HepG2 (cell line): ENCODE data around the gene BTBD3. TPM values are rescaled to one million over a fixed set of nuclear protein-coding genes. Genes with fewer than 3 reads are reported as not detected.

Experiments
- ATAC-seq: fragments of 200-7000 bp; cut with Tn5 transposase; 3 replicates; pipeline ENCODE4 v1.9.1; 2020; ENCODE audit warnings: mild to moderate bottlenecking, moderate library complexity
- BruUV-seq: library from RNA; stranded (reverse); fragments of 400-500 nt; replicated peaks from 2 replicates; lab custom pipeline; 2021; lab: Mats Ljungman, UMichigan
- CTCF ChIA-PET: fragments of 300-600 bp; formaldehyde crosslinking; extraction: SDS; loops from one replicate; lab custom pipeline; 2021; ENCODE audit warnings: low total read pairs, inconsistent platforms, low intra/inter-chr PET ratio; lab: Yijun Ruan, JAX
- POLR2A ChIA-PET: fragments of 350-600 bp; sonication (Branson Sonifier 250); formaldehyde crosslinking; loops from one replicate; lab custom pipeline; 2020; ENCODE audit warnings: antibody characterized with exemption, inconsistent platforms; lab: Yijun Ruan, JAX
- DNase-seq: peaks from one replicate; pipeline ENCODE4 v3.0.0-alpha.2; 2015; ENCODE audit warnings: low spot score
- FAIRE-seq: peaks from 3 replicates; lab custom pipeline; 2011; peaks lifted over from hg19 to GRCh38; lab: Jason Lieb, UNC
- H2AFZ ChIP-seq: one replicate; pipeline ENCODE4 v1.6.1; 2011; ENCODE audit warnings: low read length, inconsistent platforms
- H3K27ac ChIP-seq: fragments of 300-600 bp; 3 replicates; pipeline ENCODE4 v1.8.0; 2011; ENCODE audit warnings: mixed run types, mild to moderate bottlenecking, mixed read lengths, low read length, inconsistent platforms; ENCODE audit not compliant: insufficient read depth; ENCODE audit errors: extremely low read length
- H3K27me3 ChIP-seq, 2 experiments: fragments of 200-600 bp in 1 of 2; 2 replicates in 1 of 2; 3 replicates in 1 of 2; pipeline versions ENCODE4 v1.6.0 to v1.8.0; 2011; ENCODE audit warnings: low read length in 2 of 2, mild to moderate bottlenecking in 2 of 2, moderate library complexity in 2 of 2, inconsistent platforms in 1 of 2; ENCODE audit not compliant: insufficient read depth in 2 of 2, control insufficient read depth in 1 of 2
- H3K36me3 ChIP-seq, 2 experiments: fragments of 200-600 bp in 1 of 2; replicated peaks in 1 of 2; 2 replicates in 1 of 2; 3 replicates in 1 of 2; pipeline versions ENCODE4 v1.5.1 to v1.8.0; 2011; ENCODE audit warnings: low read length in 2 of 2, inconsistent platforms in 1 of 2; ENCODE audit not compliant: insufficient read depth in 2 of 2, control insufficient read depth in 1 of 2
- H3K4me1 ChIP-seq: 2 replicates; pipeline ENCODE4 v1.5.1; 2012; ENCODE audit warnings: low read length, inconsistent platforms; ENCODE audit not compliant: insufficient read depth
- H3K4me2 ChIP-seq: 2 replicates; pipeline ENCODE4 v1.6.0; 2011; ENCODE audit warnings: low read depth, low read length, inconsistent platforms
- H3K4me3 ChIP-seq, 3 experiments: fragments of 200-600 bp in 1 of 3; sonication (generic), shearing (Covaris generic) in 1 of 3; replicated peaks in 1 of 3; 2 replicates each; pipeline ENCODE4 v1.5.1; 2011 to 2016; ENCODE audit warnings: low read length in 3 of 3, inconsistent platforms in 2 of 3, low read depth in 2 of 3, mild to moderate bottlenecking in 2 of 3, control low read depth in 1 of 3, mixed read lengths in 1 of 3; ENCODE audit not compliant: insufficient read depth in 1 of 3
- H3K79me2 ChIP-seq: one replicate; pipeline ENCODE4 v1.6.1; 2011; ENCODE audit warnings: low read length, inconsistent platforms; ENCODE audit not compliant: insufficient read depth
- H3K9ac ChIP-seq: 2 replicates; pipeline ENCODE4 v1.6.0; 2011; ENCODE audit warnings: mild to moderate bottlenecking, low read depth, low read length, inconsistent platforms; ENCODE audit not compliant: insufficient read depth
- H3K9me3 ChIP-seq: 2 replicates; pipeline ENCODE4 v1.5.1; 2012; ENCODE audit warnings: mild to moderate bottlenecking, low read length
- H4K20me1 ChIP-seq: 2 replicates; pipeline ENCODE4 v1.6.0; 2011; ENCODE audit warnings: inconsistent platforms, mild to moderate bottlenecking, low read length, moderate library complexity; ENCODE audit not compliant: insufficient read depth
- BRCA1 ChIP-seq: sonication (generic); formaldehyde crosslinking; IDR thresholded peaks from 2 replicates; pipeline ENCODE4 v1.4.0; 2020; ENCODE audit warnings: missing genetic modification reagents
- CHCHD3 ChIP-seq: sonication (generic); formaldehyde crosslinking; IDR thresholded peaks from 2 replicates; pipeline ENCODE4 v1.8.0; 2022; ENCODE audit warnings: mild to moderate bottlenecking, missing genetic modification reagents, moderate library complexity
- HMGA1 ChIP-seq: sonication (generic); formaldehyde crosslinking; conservative IDR thresholded peaks from 2 replicates; pipeline ENCODE4 v1.4.0; 2020; ENCODE audit warnings: missing genetic modification reagents
- KAT2B ChIP-seq: fragments of 150-350 bp; IDR thresholded peaks from 2 replicates; pipeline ENCODE4 v1.6.1; 2014; ENCODE audit warnings: low read depth, low read length, borderline replicate concordance
- NFAT5 ChIP-seq: sonication (generic); formaldehyde crosslinking; IDR thresholded peaks from 2 replicates; pipeline ENCODE4 v1.4.0; 2020; ENCODE audit warnings: missing genetic modification reagents
- ZNF839 ChIP-seq: sonication (generic); formaldehyde crosslinking; IDR thresholded peaks from 2 replicates; pipeline ENCODE4 v1.4.0; 2020; ENCODE audit warnings: missing genetic modification reagents, mild to moderate bottlenecking, borderline replicate concordance
- WGBS: methylation state at CpG from one replicate; pipeline ENCODE4 v1.1.6; 2017; ENCODE audit warnings: low lambda C conversion rate; 5-methylcytosine and 5-hydroxymethylcytosine counted together
- in situ Hi-C: cut with HindIII; loops from 2 replicates; pipeline ENCODE4 v1.10.0; 2017; ENCODE audit warnings: low pct_unique_long_range_greater_than_20kb; ENCODE audit not compliant: extremely low pct_ligation_motif_present
- intact Hi-C: fragments of 100-400 bp; cut with micrococcal nuclease; formaldehyde crosslinking; loops from one replicate; pipeline ENCODE4 v1.10.0; 2022; ENCODE audit not compliant: unreplicated experiment
- polyA plus RNA-seq, 8 experiments: library from polyadenylated mRNA; depleted of rRNA in 3 of 8; stranded (reverse) in 7 of 8; unstranded in 1 of 8; fragments of >200 nt; fragmentation: Illumina TruSeq in 4 of 8; extraction: Trizol in 4 of 8; gene quantifications; 2 replicates each; pipeline versions ENCODE4 v1.2.1 to v1.2.3, GENCODE V29; 2011 to 2016; ENCODE audit warnings: low read depth in 4 of 8, missing spikeins in 1 of 8, mixed read lengths in 1 of 8; ENCODE audit not compliant: insufficient read depth in 1 of 8
- total RNA-seq, 5 experiments: library from RNA; depleted of rRNA; stranded (reverse); fragments of >200 nt; fragmentation: Illumina TruSeq; extraction: Trizol; gene quantifications; 2 replicates each; pipeline ENCODE4 v1.2.3, GENCODE V29; 2016; ENCODE audit warnings: low read depth in 1 of 5

BTBD3 gene
- total and polyA plus RNA-seq, 2 of the 13 experiments (the other 11 are each of a cell fraction or from before 2014, with no cell fraction given) = 32.2 to 41.8 TPM

GRCh38 chr20:11970243-11970836 lies 52.6 kb downstream of the BTBD3 start:
- H4K20me1 ChIP-seq = no peaks in the 10 kb centered on the region
- ATAC-seq (no peak), DNase-seq (no peak), FAIRE-seq (no peak)
- no peaks in the 10 kb centered on the region for H3K4me1 ChIP-seq
- H3K9ac ChIP-seq = no peak overlapping the region
- ChIA-PET CTCF (no interaction called here), POLR2A (no interaction called here)
- in situ Hi-C loops = no loop called here
- TF ChIP-seq CHCHD3 (CRISPR knock-in tag) = no peak
- TF ChIP-seq ZNF839 (CRISPR knock-in tag) = no peak
- no peak for TF ChIP-seq NFAT5 (CRISPR knock-in tag)
- TF ChIP-seq KAT2B = no peak
- TF ChIP-seq BRCA1 (CRISPR knock-in tag) = no peak
- TF ChIP-seq HMGA1 = no peak
- BruUV-seq = no TSS peak
- no peak overlapping the region for H3K4me2 ChIP-seq
- 2% methylated on average over 3 of the region's 3 CpGs for WGBS
- H3K27ac ChIP-seq = no peak overlapping the region
- H2AFZ ChIP-seq = no peak overlapping the region
- H3K36me3 ChIP-seq = no peaks in the 10 kb centered on the region
- no peaks in the 10 kb centered on the region for H3K79me2 ChIP-seq
- intact Hi-C loops = no loop called here
- H3K9me3 ChIP-seq = no peaks in the 10 kb centered on the region
- H3K27me3 ChIP-seq = no peaks in the 10 kb centered on the region
- no peak overlapping the region for H3K4me3 ChIP-seq
